ENCODE results near the gene CDHR3.

The CDHR3 gene

DNA sequence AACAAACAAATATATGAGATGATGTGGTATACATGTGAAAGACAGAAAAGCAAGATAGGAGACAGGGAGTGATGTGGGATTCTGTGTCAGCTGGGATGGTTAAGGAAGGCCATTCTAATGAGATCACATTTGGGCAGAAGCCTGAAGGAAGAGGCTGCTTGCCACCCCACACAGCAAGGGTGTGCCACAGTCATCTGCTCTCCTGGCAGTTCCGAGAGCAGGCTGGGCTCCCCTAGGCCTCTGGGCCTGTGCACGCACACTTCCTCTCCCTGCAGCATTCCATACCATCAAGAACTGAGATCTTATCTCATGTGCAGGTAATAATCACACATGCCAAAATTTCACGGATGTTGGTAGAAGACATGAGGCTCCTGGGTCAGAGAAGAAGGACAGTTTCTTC is 105.9 kb downstream of the CDHR3 start:
- DNase-seq: no peak

DNA sequence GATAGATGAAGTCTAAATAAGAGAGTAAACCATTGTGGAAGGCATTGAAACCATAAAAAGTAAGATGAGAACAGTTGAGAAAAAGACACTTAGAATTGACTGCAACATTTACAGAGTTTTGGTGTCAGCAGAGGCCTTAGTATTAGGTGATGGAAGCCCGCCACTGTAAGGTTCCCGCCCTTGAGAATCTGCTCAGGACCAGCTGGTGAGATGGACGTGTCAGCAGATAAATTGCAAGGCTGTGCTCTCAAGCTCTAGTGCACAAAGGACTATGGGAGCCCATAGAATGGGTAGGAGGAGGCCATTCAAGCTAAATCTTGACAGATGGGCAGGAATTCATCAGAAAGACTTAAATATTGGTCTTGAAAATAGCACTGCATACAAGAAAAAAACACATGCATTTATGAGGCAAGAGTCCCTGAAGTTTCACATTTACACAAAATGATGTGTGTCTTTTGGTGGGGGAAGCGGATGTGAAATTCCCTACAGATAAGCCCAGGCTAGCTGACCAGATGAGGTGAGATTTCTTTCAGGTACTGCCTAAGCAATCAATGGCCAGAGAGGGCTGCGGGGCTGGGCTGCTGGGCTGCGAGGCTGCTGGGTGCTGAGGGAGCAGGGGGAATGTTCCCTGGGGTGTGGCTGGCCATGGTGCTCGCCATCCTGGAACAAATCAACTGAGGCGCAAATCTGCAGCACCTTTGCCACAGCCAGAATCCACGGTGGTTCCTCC is 106.6 kb downstream of the CDHR3 start:
- DNase-seq: no peak

DNA sequence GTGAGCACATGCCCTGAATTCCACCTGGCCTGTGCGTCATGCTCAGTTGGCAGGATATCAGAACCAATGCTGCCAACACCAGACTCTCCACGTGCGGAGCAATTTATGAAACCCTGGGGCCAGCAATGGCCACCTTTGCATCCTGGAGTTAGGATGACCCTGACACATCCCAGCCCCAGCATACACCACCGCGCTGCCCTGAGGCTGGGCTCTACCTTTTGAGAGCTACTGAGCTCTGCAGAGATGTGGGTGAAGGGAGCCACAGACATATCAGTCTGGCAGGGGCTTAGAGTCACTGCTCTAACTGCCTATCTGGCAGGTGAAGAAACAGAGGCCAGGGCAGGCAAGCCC is 107.1 kb downstream of the CDHR3 start:
- no peak for DNase-seq

DNA sequence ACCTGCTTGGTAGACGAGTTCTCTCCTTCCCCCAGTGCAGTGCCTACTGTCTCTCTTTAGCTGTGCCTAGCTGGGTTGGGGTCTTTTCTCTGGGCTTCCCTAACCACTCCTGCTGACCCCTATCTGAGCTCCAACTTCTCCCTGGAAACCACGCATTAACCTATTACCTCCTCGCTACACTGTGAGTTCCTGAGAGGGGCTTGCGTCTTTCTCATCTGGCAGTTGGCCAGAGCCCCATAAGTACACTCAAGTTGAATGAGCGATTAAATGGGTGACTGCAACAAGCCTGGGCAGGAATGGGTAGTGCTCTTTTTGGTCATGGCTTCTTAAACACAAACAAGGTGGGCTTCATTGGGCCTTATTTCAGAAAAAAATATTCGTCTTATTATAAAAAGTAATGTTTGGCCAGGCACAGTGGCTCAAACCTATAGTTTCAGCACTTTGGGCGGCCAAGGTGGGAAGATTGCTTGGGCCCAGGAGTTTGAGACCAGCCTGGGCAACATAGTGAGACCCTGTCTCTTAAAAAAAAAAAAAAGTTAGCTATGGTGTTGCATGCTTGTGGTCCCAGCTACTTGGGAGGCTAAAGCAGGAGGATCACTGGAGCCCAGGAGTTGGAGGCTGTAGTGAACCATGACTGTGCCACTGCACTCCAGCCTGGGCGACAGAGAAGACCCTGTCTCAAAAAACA is 107.6 kb downstream of the CDHR3 start:
- no peak for DNase-seq

DNA sequence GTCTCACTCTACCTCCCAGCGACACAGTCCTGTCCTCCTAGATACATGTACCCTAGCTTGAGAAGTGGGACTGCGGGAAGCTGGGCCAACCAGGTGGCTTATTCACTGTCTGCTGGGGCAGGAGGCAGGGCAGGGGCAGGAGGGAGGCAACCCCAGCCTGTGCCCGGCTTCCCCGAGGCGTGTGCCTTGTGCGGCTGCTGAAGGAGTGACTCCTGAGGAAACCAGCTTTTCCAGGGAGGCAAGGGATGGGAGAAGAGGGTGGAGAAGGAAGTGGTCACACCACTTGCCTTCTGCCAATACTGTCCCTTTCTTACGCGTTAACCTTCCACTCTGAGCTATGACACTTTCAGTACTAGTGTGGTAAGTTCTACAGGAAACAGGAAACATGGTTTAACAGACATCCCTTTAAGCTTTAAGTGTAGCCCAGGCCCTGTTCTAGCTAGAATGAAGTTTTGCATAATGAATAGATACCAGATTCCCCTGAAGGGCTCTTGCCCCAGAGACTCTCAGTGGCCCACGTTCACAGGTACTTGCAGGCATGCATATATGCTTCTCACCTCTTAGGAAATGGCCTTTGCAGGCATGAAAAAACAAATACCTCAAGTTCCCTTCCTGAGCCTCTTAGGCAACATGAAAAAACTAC is 108.4 kb downstream of the CDHR3 start:
- DNase-seq: no peak

DNA sequence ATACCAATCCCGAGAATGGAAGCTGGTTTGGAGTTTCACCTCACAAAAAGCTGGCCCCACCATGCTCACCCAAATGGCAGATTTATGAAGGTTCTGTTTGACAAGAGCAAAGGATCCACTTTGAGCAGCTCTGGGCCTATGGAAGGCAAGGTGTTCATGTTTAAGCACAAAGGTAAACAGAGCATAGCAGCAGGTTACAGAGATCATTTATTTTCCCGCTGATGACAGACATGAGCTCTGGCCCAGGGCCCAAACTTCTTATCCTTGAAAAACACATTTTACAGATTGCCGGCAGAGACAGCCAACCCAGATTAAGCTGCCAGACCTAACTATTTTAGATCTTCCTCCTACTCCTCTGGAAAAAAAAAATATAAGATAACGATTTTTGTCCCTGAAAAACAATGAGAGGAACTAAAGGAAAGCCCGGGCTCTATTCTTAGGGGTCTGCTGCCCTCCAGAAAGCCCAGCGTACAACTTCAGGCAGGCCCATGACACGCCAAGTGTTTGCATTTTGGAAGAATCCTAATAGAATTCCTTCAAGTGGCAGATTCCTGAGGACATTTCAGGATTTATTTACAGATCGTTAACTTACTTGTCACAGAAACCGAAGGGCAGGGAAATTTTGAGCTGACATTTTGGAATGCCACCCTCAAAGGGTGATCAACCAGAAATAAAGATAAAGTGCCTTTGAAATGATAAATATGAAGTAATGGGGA is 109.1 kb downstream of the CDHR3 start:
- no peak for DNase-seq

DNA sequence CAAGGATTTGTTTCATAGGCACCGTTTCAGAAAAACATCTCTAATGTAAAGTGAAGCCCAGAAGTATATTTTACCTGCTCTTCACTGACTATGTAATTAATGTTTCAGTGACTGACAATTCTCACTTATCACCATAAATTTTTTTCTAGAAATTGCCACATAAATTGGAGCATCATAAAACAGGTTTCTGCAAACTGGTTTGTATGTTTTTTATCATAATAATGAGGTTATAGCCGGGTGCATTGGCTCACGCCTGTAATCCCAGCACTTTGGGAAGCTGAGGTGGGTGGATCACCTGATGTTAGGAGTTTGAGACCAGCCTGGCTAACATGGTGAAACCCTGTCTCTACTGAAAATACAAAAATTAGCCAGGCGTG is 109.6 kb downstream of the CDHR3 start:
- DNase-seq: no peak

DNA sequence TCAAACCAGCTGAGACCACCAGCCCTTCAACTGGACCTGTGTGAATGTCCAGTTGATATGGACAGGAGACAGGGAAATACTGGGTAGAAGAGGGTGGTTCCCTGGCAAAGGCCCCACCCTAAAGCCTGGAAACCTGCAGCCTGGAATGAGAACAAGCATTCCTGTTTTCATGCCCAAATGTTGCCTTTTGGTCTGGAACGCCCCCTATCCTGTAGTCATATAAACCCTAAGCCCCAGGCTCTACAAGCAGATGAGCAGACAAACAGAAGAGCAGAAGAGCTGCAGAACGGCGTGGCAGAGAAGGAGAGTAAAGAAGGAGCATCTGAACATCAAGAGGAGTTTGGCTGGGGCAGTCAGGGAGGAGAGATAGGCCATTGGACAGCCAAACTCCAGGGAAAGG is 110.6 kb downstream of the CDHR3 start:
- no peak for DNase-seq

DNA sequence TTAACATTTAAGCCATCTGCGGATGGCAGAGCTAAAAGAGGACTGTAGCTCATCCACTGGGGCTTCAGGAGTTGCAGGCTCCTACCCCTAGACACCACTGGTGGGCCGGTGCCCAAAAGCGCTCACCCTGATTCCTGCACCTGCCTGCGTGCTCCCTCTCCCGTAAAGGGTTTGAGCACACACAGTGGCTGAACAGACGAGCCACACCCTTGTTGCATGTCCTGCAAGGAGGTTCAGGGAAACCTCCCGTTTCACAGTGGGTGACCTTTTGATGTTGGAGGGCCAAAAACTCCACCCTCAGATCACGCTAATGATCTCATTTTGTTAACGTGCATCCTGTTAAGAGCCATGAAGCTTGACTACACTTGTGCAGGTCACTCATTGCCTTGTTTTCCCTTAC is 111.2 kb downstream of the CDHR3 start:
- DNase-seq: no peak

DNA sequence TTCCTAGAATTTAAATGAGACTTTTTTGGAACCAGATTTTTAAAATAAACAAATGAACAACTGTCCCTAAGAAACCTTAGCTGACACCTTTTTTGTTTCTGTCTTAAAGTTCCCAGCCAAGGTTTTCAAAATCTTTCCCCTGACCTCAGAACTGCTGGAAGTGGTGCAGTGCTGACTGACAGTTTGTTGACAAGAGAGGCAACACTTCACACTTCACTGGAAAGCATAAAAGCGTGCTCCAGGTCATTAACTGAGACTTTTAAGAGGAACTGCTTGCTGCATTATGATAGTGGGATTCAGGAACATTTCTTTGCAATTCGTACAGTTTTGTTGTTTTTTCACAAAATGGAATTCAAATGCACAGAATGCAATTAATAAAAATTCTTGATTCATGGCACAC is 112.9 kb downstream of the CDHR3 start:
- DNase-seq: no peak

DNA sequence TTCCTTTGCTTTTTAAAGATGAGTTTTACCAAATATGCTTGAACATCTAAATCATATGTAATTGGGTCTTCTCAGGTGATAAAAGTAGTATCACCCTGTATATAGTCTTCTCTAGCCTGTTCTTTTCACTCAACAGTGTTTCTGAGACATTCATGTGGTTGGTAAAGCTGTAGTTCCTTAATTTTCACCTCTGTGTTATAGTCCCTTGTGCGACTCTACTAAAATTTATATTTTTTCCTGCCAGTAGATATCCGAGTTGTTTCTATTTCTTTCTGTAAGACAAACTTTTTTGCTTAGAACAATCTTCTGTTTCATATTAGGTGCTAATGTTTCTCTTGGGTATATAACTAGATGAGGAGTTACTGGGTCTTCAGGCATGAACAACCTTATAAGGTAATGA is 113.5 kb downstream of the CDHR3 start:
- DNase-seq: no peak

DNA sequence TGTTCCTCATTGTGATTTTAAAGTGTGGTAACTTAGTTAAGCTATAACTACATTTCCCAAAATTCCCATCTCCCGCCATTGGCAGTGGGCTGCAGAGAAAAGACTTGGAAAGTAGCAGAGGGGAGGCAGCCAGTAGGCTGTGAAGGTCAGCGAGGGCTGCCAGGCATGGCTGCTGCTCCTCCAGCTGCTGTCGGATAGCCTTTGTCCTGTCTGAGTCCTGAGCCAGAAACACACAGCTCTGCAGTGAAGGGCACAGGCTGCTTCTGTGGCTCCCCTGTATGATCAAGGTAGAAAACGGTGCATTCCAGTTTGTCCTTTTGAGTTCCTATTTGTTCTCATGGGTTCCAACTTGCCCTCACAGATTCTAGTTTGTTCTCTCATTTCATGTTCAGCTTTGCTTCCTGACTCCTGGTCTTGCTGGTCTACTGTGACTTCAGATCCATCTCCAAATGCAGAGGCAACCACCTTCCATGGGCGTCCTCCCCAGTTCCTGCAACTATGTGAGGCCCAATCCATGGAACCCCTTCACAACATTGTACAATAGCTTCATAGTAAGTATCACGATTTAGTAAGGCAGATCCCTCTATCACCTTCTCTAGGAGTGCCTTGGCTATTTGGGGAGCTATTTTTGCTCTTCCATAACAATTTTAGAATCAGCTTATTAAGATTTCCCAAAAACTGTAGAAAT is 117.4 kb downstream of the CDHR3 start:
- DNase-seq: no peak

DNA sequence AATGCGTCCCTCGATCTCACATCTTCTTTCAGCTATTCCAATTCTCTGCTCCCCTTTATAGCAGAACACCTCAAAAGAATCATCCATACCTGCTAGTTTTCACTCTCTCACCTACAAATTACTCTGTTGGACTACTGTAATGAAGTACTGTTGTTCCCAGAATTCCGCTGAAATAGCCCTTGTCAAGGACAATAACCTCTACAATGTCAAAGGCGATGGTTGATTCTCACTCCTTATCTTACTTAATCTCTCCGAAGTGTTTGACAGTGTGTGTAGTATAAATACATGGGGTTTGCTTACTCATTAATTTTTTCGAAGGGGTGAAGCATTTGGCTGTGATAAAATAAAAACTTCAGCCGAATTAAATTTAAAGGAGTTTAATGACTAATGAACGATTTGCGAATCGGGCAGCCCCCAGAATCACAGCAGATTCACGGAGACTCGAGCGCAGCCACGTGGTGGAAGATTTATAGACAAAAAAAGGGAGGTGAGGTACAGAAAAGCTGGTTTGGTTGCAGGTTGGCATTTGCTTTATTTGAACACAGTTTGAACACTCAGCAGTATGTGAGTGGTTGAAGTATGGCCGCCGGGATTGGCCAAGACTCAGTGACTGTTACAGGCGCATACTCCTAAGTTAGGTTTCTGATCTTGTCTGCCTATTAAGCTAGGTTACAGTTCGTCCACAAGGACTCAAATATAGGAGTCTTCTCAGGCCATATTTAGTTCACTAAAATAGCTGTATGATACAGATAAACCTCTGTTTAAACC is 119.2 kb downstream of the CDHR3 start:
- no peak for DNase-seq

Measured in effector CD8-positive, alpha-beta T cell (primary cell).